T-helper 22 cell (primary cell): ENCODE data around the gene RPIA.
"Not testable (repeated sequence)": the region's sequence is repeated elsewhere in the genome, so short reads cannot be mapped to it uniquely, and the experiment has no call there.

ENCODE experiments used
- DNase-seq: peaks from one replicate; pipeline ENCODE4 v3.0.0-alpha.2; 2020; ENCODE audit warnings: low read depth

Gene RPIA

GRCh38 chr2:88735853-88736252 lies 44.4 kb downstream of the RPIA start:
- no peak for DNase-seq

- no peak for DNase-seq
These were observed 45.0 kb downstream of the RPIA start for GRCh38 chr2:88736437-88736836.

GRCh38 chr2:88737385-88737784 lies 45.9 kb downstream of the RPIA start:
- DNase-seq, result no peak

- DNase-seq, result no peak
These were observed 46.8 kb downstream of the RPIA start for GRCh38 chr2:88738271-88738670.

- peak; percentile 13 for DNase-seq
These were observed 48.6 kb downstream of the RPIA start for GRCh38 chr2:88739985-88740600.

- DNase-seq, result no peak
These were observed 55.5 kb downstream of the RPIA start for GRCh38 chr2:88746929-88747490.

GRCh38 chr2:88747990-88748389 lies 56.5 kb downstream of the RPIA start:
- DNase-seq, result no peak

- DNase-seq, result no peak
These were observed 60.3 kb downstream of the RPIA start for GRCh38 chr2:88751768-88752167.

GRCh38 chr2:88753833-88754584 lies 62.5 kb downstream of the RPIA start:
- no peak for DNase-seq

GRCh38 chr2:88754585-88755320 lies 63.3 kb downstream of the RPIA start:
- DNase-seq, result no peak

- no peak for DNase-seq
These were observed 64.4 kb downstream of the RPIA start for GRCh38 chr2:88755836-88756235.

GRCh38 chr2:88757025-88757424 lies 65.6 kb downstream of the RPIA start:
- DNase-seq, result no peak

GRCh38 chr2:88758702-88759101 lies 67.2 kb downstream of the RPIA start:
- not testable (repeated sequence) for DNase-seq

- DNase-seq, result no peak
These were observed 69.5 kb downstream of the RPIA start for GRCh38 chr2:88760819-88761598.

- DNase-seq, result no peak
These were observed 72.8 kb downstream of the RPIA start for GRCh38 chr2:88764141-88764849.

- DNase-seq, result no peak
These were observed 73.3 kb downstream of the RPIA start for GRCh38 chr2:88764850-88765153.

- no peak for DNase-seq
These were observed 73.8 kb downstream of the RPIA start for GRCh38 chr2:88765154-88765888.

GRCh38 chr2:88765889-88766481 lies 74.5 kb downstream of the RPIA start:
- DNase-seq, result not testable (repeated sequence)

GRCh38 chr2:88770016-88770415 lies 78.5 kb downstream of the RPIA start:
- no peak for DNase-seq
